ENCODE measurements around the gene BTNL9.

BTNL9 gene

GRCh38 chr5:181020688-181021087, 19.4 kb upstream of the BTNL9 start:
- no peak overlapping the region for H3K4me3 ChIP-seq (ENCODE audit: low read depth, low read length)

GRCh38 chr5:181024245-181025064, 15.6 kb upstream of the BTNL9 start:
- no peak for DNase-seq (ENCODE audit: low read depth)
- TF ChIP-seq MAX (IDR thresholded peaks at IDR 0.05; ENCODE audit: low read depth, low read length) (no peak), MYC (IDR thresholded peaks at IDR 0.05; ENCODE audit: low read depth, low read length) (no peak), CTCF (IDR thresholded peaks at IDR 0.05; ENCODE audit: low read depth, low read length) (no peak), POLR2A (IDR thresholded peaks at IDR 0.05; ENCODE audit: extremely low read depth, insufficient read length) (no peak)
- H3K4me3 ChIP-seq (ENCODE audit: low read depth, low read length): no peak overlapping the region

More at GRCh38 chr5:181020688-181021087, 19.4 kb upstream of the BTNL9 start:
- DNase-seq (ENCODE audit: low read depth): no peak
- TF ChIP-seq MAX (IDR thresholded peaks at IDR 0.05; ENCODE audit: low read depth, low read length) (no peak), CTCF (IDR thresholded peaks at IDR 0.05; ENCODE audit: low read depth, low read length) (no peak), MYC (IDR thresholded peaks at IDR 0.05; ENCODE audit: low read depth, low read length) (no peak), POLR2A (IDR thresholded peaks at IDR 0.05; ENCODE audit: extremely low read depth, insufficient read length) (no peak)

- no peak overlapping the region for H3K4me3 ChIP-seq (ENCODE audit: low read depth, low read length)
- TF ChIP-seq POLR2A (IDR thresholded peaks at IDR 0.05; ENCODE audit: extremely low read depth, insufficient read length) (no peak), CTCF (IDR thresholded peaks at IDR 0.05; ENCODE audit: low read depth, low read length) (no peak), MAX (IDR thresholded peaks at IDR 0.05; ENCODE audit: low read depth, low read length) (no peak), MYC (IDR thresholded peaks at IDR 0.05; ENCODE audit: low read depth, low read length) (no peak)
- no peak for DNase-seq (ENCODE audit: low read depth)
Measured at GRCh38 chr5:181027452-181028031, 12.5 kb upstream of the BTNL9 start.

- no peak for TF ChIP-seq CTCF (IDR thresholded peaks at IDR 0.05; ENCODE audit: low read depth, low read length)
- no peak for TF ChIP-seq POLR2A (IDR thresholded peaks at IDR 0.05; ENCODE audit: extremely low read depth, insufficient read length)
- TF ChIP-seq MYC (IDR thresholded peaks at IDR 0.05; ENCODE audit: low read depth, low read length): no peak
- TF ChIP-seq MAX (IDR thresholded peaks at IDR 0.05; ENCODE audit: low read depth, low read length): no peak
- no peak overlapping the region for H3K4me3 ChIP-seq (ENCODE audit: low read depth, low read length)
- DNase-seq (ENCODE audit: low read depth): no peak
Measured at GRCh38 chr5:181028032-181028819, 11.8 kb upstream of the BTNL9 start.

GRCh38 chr5:181031716-181032115, 8.3 kb upstream of the BTNL9 start:
- no peak for DNase-seq (ENCODE audit: low read depth)
- TF ChIP-seq CTCF (IDR thresholded peaks at IDR 0.05; ENCODE audit: low read depth, low read length): no peak
- no peak for TF ChIP-seq MAX (IDR thresholded peaks at IDR 0.05; ENCODE audit: low read depth, low read length)
- TF ChIP-seq POLR2A (IDR thresholded peaks at IDR 0.05; ENCODE audit: extremely low read depth, insufficient read length): no peak
- TF ChIP-seq MYC (IDR thresholded peaks at IDR 0.05; ENCODE audit: low read depth, low read length): no peak
- H3K4me3 ChIP-seq (ENCODE audit: low read depth, low read length): no peak overlapping the region

All from NB4 (cell line).